OCI-LY7 (cell line): ENCODE measurements around the gene DYRK4. TPM values are rescaled to one million over a fixed set of nuclear protein-coding genes. Genes with fewer than 3 reads are reported as not detected.

Experiments used
- BruUV-seq: library from RNA; stranded (reverse); fragments of 400-500 nt; replicated peaks from 2 replicates; lab custom pipeline; 2021; lab: Mats Ljungman, UMichigan
- CTCF ChIA-PET: fragments of 300-600 bp; sonication (Branson Sonifier 250); formaldehyde crosslinking; loops from one replicate; lab custom pipeline; 2022; ENCODE audit warnings: antibody characterized with exemption; ENCODE audit not compliant: unreplicated experiment; lab: Charles Lee
- POLR2A ChIA-PET: fragments of 300-600 bp; sonication (Branson Sonifier 250); formaldehyde crosslinking; loops from one replicate; lab custom pipeline; 2022; ENCODE audit warnings: antibody characterized with exemption; lab: Charles Lee
- DNase-seq: peaks from one replicate; pipeline ENCODE4 v3.0.0-alpha.2; 2015; ENCODE audit warnings: low spot score
- H2AFZ ChIP-seq: fragments of 200-600 bp; sonication (generic), shearing (Covaris generic); 2 replicates; pipeline ENCODE4 v1.6.1; 2014; ENCODE audit warnings: mild to moderate bottlenecking, antibody characterized with exemption, low read length, moderate library complexity
- H3K27ac ChIP-seq: fragments of 200-600 bp; sonication (generic); 2 replicates; pipeline ENCODE4 v1.5.1; 2014; ENCODE audit warnings: mixed run types, low read depth, mild to moderate bottlenecking, moderate library complexity, low read length, inconsistent platforms; ENCODE audit not compliant: poor library complexity, severe bottlenecking
- H3K36me3 ChIP-seq: fragments of 200-600 bp; sonication (generic); 2 replicates; pipeline ENCODE4 v1.6.1; 2014; ENCODE audit warnings: mild to moderate bottlenecking, antibody characterized with exemption, low read length, moderate library complexity, mixed read lengths; ENCODE audit not compliant: insufficient read depth
- H3K4me1 ChIP-seq: fragments of 200-600 bp; sonication (generic); 2 replicates; pipeline ENCODE4 v1.5.1; 2014; ENCODE audit warnings: mild to moderate bottlenecking, low read length; ENCODE audit not compliant: insufficient read depth, poor library complexity, severe bottlenecking
- H3K4me2 ChIP-seq: fragments of 200-600 bp; sonication (generic); 2 replicates; pipeline ENCODE4 v1.6.1; 2014; ENCODE audit warnings: mild to moderate bottlenecking, low read length
- H3K4me3 ChIP-seq: fragments of 200-600 bp; sonication (generic); 2 replicates; pipeline ENCODE4 v1.5.1; 2014; ENCODE audit warnings: mild to moderate bottlenecking, low read depth, low read length; ENCODE audit not compliant: poor library complexity, severe bottlenecking
- H3K79me2 ChIP-seq: fragments of 200-600 bp; sonication (generic); 2 replicates; pipeline ENCODE4 v1.6.1; 2016; ENCODE audit warnings: low read depth, mild to moderate bottlenecking, low read length, moderate library complexity, mixed read lengths; ENCODE audit not compliant: insufficient read depth
- H3K9me2 ChIP-seq: fragments of 200-600 bp; sonication (generic); 2 replicates; pipeline ENCODE4 v1.6.1; 2016; ENCODE audit warnings: mild to moderate bottlenecking, low read length, mixed read lengths; ENCODE audit not compliant: insufficient read depth
- H3K9me3 ChIP-seq: fragments of 200-600 bp; sonication (generic); 2 replicates; pipeline ENCODE4 v1.6.1; 2014; ENCODE audit warnings: mild to moderate bottlenecking, mixed run types, low read length, mixed read lengths
- H4K20me1 ChIP-seq: fragments of 200-600 bp; sonication (generic); 2 replicates; pipeline ENCODE4 v1.6.1; 2014; ENCODE audit warnings: mild to moderate bottlenecking, antibody characterized with exemption, low read length, moderate library complexity, mixed read lengths; ENCODE audit not compliant: insufficient read depth
- EZH2phosphoT487 ChIP-seq: fragments of 200-600 bp; sonication (generic); IDR thresholded peaks from 2 replicates; pipeline ENCODE4 v1.6.1; 2018; ENCODE audit warnings: low read depth, borderline replicate concordance, mild to moderate bottlenecking, mixed run types, antibody characterized with exemption, low read length, moderate library complexity, mixed read lengths
- intact Hi-C: fragments of 100-400 bp; cut with micrococcal nuclease; formaldehyde crosslinking; loops from one replicate; pipeline ENCODE4 v1.10.0; 2022; ENCODE audit not compliant: unreplicated experiment
- total RNA-seq, 2 experiments: library from RNA; depleted of rRNA in 1 of 2; stranded (reverse); fragments of >200 nt in 1 of 2; shearing (Covaris generic) in 1 of 2; gene quantifications; 2 replicates each; pipeline ENCODE4 v1.2.3, GENCODE V29; 2014 to 2022
- TF ChIP-seq, protein P1 (sequence below): fragments of 200-600 bp; sonication (generic); conservative IDR thresholded peaks from 2 replicates; pipeline ENCODE4 v1.5.1; 2014; ENCODE audit warnings: mild to moderate bottlenecking, antibody characterized with exemption, low read length, moderate library complexity, mixed read lengths

The DYRK4 gene
- total RNA-seq, 2 experiments from 2014 or later = 23.1 to 33.9 TPM

DNA sequence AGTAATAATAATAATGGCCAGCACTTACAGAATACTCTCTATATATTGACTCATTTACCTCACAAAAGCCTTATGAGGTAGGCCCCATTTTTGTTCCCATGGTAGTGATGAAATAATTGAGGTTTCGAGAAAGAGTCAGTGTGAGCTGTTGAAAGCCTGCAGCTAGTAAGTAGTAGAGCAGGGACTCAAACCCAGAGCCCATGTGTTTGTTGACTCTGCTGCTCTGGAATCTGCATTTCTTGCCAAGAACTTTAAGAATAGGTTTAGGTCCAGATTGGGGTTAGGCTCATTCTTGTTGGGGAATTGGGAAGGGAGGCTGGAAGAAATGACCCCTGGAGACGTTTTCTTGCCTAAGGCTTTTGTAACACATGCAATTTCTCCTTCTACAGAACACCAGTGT, 27.9 kb downstream of the DYRK4 start:
- ChIA-PET POLR2A (interaction anchor here (0.9 to 1.2 kb wide), 2 partner anchors 21 to 31 kb away, joined by 3 read pairs; no protein-coding TSS in a partner anchor), CTCF (no interaction called here)
- Histone ChIP-seq H3K79me2 (no peaks in the 10 kb centered on the region), H3K9me3 (no peaks in the 10 kb centered on the region), H3K36me3 (no peaks in the 10 kb centered on the region), H2AFZ (no peak overlapping the region), H3K9me2 (no peaks in the 10 kb centered on the region), H3K4me2 (no peak overlapping the region), H4K20me1 (no peaks in the 10 kb centered on the region), H3K4me3 (no peak overlapping the region), H3K27ac (no peak overlapping the region), H3K4me1 (peaks cover 3% of the 10 kb centered on the region)
- intact Hi-C loops = loop anchor here (10.0 kb wide), 1 partner anchor 415 kb away; no protein-coding TSS in a partner anchor
- DNase-seq = no peak
- TF ChIP-seq, protein P1, sequence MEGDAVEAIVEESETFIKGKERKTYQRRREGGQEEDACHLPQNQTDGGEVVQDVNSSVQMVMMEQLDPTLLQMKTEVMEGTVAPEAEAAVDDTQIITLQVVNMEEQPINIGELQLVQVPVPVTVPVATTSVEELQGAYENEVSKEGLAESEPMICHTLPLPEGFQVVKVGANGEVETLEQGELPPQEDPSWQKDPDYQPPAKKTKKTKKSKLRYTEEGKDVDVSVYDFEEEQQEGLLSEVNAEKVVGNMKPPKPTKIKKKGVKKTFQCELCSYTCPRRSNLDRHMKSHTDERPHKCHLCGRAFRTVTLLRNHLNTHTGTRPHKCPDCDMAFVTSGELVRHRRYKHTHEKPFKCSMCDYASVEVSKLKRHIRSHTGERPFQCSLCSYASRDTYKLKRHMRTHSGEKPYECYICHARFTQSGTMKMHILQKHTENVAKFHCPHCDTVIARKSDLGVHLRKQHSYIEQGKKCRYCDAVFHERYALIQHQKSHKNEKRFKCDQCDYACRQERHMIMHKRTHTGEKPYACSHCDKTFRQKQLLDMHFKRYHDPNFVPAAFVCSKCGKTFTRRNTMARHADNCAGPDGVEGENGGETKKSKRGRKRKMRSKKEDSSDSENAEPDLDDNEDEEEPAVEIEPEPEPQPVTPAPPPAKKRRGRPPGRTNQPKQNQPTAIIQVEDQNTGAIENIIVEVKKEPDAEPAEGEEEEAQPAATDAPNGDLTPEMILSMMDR = no peak
- TF ChIP-seq EZH2phosphoT487 = no peak
- no TSS peak for BruUV-seq

DNA sequence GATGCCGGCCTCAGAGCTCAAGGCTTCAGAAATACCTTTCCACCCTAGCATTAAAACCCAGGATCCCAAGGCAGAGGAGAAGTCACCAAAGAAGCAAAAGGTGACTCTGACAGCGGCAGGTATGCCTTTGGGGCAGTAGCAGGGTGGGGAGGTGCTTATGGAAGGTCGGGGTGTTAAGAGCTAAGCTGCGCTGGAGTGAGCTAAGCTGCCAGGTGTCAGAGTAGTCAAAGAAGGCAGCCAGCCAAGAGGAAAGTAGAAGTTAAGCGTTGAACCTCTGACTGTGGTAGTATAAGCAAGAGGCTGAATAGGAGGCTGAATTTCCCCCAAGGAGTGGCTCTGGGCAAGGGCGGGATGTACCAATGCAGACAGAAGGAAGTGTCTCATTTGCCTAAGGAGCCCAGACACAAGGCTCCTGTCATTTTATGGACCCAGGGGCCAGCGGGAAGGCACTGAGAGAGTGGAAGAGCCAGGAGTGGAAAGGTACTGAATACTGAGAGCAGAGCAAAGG, 29.2 kb downstream of the DYRK4 start:
- intact Hi-C loops = no loop called here
- no peak overlapping the region for H3K27ac ChIP-seq
- H4K20me1 ChIP-seq = no peaks in the 10 kb centered on the region
- H3K36me3 ChIP-seq = no peaks in the 10 kb centered on the region
- ChIA-PET CTCF (no interaction called here), POLR2A (interaction anchor here (0.7 to 1.2 kb wide), 4 partner anchors 9 to 72 kb away, joined by 3 to 4 read pairs (median 3); no protein-coding TSS in a partner anchor)
- no peak for TF ChIP-seq EZH2phosphoT487
- TF ChIP-seq, protein P1 = no peak
- no peaks in the 10 kb centered on the region for H3K9me3 ChIP-seq
- no peak for DNase-seq
- no peaks in the 10 kb centered on the region for H3K79me2 ChIP-seq
- no peak overlapping the region for H3K4me3 ChIP-seq
- H3K9me2 ChIP-seq = no peaks in the 10 kb centered on the region
- H3K4me2 ChIP-seq = no peak overlapping the region
- no peaks in the 10 kb centered on the region for H3K4me1 ChIP-seq
- no peak overlapping the region for H2AFZ ChIP-seq
- no TSS peak for BruUV-seq

DNA sequence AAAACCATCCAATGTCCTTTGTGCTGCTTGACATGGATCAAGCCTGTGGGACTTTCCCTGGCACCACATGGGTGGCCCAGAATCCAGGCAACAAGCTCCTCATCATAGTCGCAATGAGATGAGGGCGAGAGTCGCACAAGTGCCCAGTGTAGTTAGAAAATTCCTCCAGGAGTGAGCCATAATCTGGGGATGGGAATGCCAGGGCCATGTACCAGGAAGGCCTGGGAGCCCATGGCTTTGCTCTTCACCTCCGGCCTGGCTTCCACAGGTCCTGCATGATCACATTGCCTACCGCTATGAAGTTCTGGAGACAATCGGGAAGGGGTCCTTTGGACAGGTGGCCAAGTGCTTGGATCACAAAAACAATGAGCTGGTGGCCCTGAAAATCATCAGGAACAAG, 33.9 kb downstream of the DYRK4 start:
- TF ChIP-seq, protein P1 = no peak
- no peak for TF ChIP-seq EZH2phosphoT487
- H2AFZ ChIP-seq = no peak overlapping the region
- no peak overlapping the region for H3K27ac ChIP-seq
- DNase-seq = no peak
- intact Hi-C loops = no loop called here
- H4K20me1 ChIP-seq = no peaks in the 10 kb centered on the region
- H3K4me2 ChIP-seq = no peak overlapping the region
- H3K79me2 ChIP-seq = no peaks in the 10 kb centered on the region
- no TSS peak for BruUV-seq
- no peaks in the 10 kb centered on the region for H3K9me2 ChIP-seq
- ChIA-PET CTCF (no interaction called here), POLR2A (no interaction called here)
- H3K4me3 ChIP-seq = no peak overlapping the region
- H3K9me3 ChIP-seq = no peaks in the 10 kb centered on the region
- no peaks in the 10 kb centered on the region for H3K4me1 ChIP-seq
- H3K36me3 ChIP-seq = no peaks in the 10 kb centered on the region
